AG10803 (cell line): Measurements from ENCODE around the gene RIMBP2.

Experiments
- DNase-seq: peaks from one replicate; pipeline ENCODE4 v3.0.0; 2010; ENCODE audit warnings: low read depth
- H3K4me3 ChIP-seq: 2 replicates; pipeline ENCODE4 v1.5.1; 2011; ENCODE audit warnings: mild to moderate bottlenecking, low read length, control low read depth
- TF ChIP-seq, protein P1 (sequence below): conservative IDR thresholded peaks from 2 replicates; pipeline ENCODE4 v1.5.1; 2011; ENCODE audit warnings: mild to moderate bottlenecking, low read length, control low read depth, inconsistent platforms

RIMBP2 gene

GRCh38 chr12:130545475-130545874 is 170.6 kb downstream of the RIMBP2 start:
- no peak overlapping the region for H3K4me3 ChIP-seq
- TF ChIP-seq, protein P1, sequence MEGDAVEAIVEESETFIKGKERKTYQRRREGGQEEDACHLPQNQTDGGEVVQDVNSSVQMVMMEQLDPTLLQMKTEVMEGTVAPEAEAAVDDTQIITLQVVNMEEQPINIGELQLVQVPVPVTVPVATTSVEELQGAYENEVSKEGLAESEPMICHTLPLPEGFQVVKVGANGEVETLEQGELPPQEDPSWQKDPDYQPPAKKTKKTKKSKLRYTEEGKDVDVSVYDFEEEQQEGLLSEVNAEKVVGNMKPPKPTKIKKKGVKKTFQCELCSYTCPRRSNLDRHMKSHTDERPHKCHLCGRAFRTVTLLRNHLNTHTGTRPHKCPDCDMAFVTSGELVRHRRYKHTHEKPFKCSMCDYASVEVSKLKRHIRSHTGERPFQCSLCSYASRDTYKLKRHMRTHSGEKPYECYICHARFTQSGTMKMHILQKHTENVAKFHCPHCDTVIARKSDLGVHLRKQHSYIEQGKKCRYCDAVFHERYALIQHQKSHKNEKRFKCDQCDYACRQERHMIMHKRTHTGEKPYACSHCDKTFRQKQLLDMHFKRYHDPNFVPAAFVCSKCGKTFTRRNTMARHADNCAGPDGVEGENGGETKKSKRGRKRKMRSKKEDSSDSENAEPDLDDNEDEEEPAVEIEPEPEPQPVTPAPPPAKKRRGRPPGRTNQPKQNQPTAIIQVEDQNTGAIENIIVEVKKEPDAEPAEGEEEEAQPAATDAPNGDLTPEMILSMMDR = no peak
- no peak for DNase-seq

DNA sequence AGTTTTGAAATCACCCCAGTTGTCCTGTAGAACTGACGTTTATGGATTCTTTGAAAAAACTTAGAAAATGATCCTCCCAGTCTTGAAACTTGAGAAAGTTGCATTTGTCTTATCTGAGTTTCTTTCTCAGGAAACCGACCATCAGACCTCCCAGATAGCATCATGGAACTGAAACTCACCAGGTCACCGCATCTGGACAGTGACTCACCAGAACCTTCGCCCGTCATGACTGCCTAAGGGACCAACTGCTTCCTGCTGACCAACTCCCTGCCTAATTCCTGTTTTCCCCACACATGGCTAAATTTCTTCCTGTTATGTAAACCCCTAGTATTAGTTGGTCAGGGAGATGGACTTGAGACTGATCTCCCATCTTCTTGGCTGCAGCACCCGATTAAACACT is 175.7 kb downstream of the RIMBP2 start:
- no peak overlapping the region for H3K4me3 ChIP-seq
- TF ChIP-seq, protein P1 = no peak
- no peak for DNase-seq

DNA sequence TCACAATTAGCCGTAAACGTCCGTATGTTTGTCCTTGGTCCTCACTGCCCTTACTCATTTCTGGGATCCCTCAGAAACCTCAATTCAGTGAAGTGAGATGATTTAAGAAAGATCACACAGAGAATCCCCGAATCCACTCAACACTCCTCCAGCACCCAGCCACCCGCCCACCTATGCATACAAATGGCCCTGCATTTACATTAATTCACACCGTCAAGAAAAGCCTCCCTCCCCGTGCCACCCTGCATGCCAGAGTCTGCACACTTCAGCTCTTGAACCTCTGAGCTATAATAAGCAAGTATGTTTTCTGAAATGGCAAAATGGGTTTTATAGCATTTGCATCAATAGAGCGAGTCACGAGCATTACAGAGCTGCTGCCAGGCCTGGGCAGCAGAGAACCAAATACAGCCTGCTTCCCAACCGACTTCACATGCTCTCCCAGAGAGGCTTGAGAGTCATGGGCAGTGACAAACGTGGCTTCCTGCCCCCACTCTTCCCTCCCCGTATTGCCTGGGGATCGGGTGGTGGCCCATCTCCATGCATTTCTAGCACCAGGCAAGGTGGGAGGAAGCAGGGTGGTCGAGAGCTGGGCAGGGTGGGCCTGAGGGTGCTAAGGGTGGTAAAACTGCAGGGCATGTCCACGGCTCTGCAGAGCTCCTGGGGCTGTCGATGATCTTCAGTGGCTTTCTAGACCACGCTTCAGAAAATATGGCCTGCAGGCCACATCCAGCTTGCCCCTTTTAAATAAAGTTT is 177.6 kb downstream of the RIMBP2 start:
- no peak overlapping the region for H3K4me3 ChIP-seq
- TF ChIP-seq, protein P1 = no peak
- no peak for DNase-seq

DNA sequence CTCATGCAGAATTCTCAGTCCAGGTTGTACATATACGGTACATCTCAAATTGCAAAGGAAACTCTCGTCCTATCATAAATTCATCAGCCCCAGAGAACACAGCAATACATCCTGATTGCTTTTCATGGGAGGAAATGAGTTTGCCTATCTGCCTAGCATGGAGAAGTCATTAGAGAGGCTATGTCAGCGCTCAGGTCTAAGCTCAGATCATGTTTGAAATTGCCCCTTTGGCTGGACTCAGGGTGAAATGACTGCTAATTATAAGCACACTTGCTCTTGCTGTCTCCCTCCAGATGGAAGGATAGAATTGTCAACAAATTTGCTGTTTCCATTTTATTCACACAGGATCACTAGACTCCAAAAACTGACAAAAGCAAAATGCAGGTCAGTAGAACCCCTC is 178.4 kb downstream of the RIMBP2 start:
- H3K4me3 ChIP-seq = no peak overlapping the region
- no peak for DNase-seq
- TF ChIP-seq, protein P1 = no peak

- no peak for DNase-seq
- TF ChIP-seq, protein P1 = no peak
Observed at GRCh38 chr12:130537051-130537450, 179.0 kb downstream of the RIMBP2 start.

GRCh38 chr12:130530429-130530828 is 185.7 kb downstream of the RIMBP2 start:
- TF ChIP-seq, protein P1 = no peak
- DNase-seq = no peak
- no peak overlapping the region for H3K4me3 ChIP-seq

More at GRCh38 chr12:130537051-130537450, 179.0 kb downstream of the RIMBP2 start:
- no peak overlapping the region for H3K4me3 ChIP-seq

DNA sequence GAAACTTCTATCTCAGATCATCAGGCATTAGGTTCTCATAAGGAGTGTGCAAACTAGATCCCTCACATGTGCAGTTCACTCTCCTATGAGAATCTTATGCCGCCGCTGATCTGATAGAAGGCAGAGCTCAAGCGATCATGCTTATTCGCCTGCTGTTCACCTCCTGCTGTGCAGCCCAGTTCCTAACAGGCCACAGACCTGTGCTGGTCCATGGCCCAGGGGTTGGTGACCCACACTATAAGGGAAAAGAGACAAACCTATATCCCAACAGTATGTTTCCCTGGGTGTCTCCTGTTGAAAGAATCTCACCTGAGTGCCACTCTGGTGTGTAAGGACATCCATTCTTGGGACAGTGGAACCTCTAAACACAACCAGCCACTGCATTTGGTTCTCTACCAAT is 186.3 kb downstream of the RIMBP2 start:
- TF ChIP-seq, protein P1 = no peak
- H3K4me3 ChIP-seq = no peak overlapping the region
- DNase-seq = no peak
